ENCODE results near the gene INSC.

GRCh38 chr11:15145151-15145550, 30.4 kb downstream of the INSC start:
- TF ChIP-seq CEBPB (IDR thresholded peaks at IDR 0.05) (no peak), YY1 (IDR thresholded peaks at IDR 0.05; ENCODE audit: low read depth) (no peak), RAD21 (IDR thresholded peaks at IDR 0.05; ENCODE audit: low read depth) (no peak)
